Thoracic aorta (tissue), 2 donors: ENCODE measurements around the gene LAGE3. TPM values are rescaled to one million over a fixed set of nuclear protein-coding genes. Genes with fewer than 3 reads are reported as not detected.

Experiments
- ATAC-seq: fragments of 150-250 bp; one replicate; pipeline ENCODE4 v1.8.0; 2017; ENCODE audit warnings: low read depth; ENCODE audit not compliant: insufficient number of reproducible peaks, low FRiP score
- DNase-seq: peaks from one replicate; pipeline ENCODE4 v3.0.0-alpha.2; 2020; ENCODE audit warnings: low spot score
- H3K27ac ChIP-seq, 2 donors: fragments of 200-600 bp; sonication (generic); 1 replicate in 1 of 2; 2 replicates in 1 of 2; pipeline ENCODE4 v1.5.1; 2016; ENCODE audit warnings: mild to moderate bottlenecking in 2 of 2, moderate library complexity in 2 of 2
- H3K27me3 ChIP-seq: fragments of 200-600 bp; sonication (generic); replicated peaks from 2 replicates; pipeline ENCODE4 v1.6.0; 2016; ENCODE audit warnings: mild to moderate bottlenecking; ENCODE audit not compliant: insufficient read depth
- H3K36me3 ChIP-seq: fragments of 200-600 bp; sonication (generic); one replicate; pipeline ENCODE4 v1.5.1; 2016
- H3K4me1 ChIP-seq, 2 donors: fragments of 200-600 bp; sonication (generic); 1 replicate in 1 of 2; 2 replicates in 1 of 2; pipeline versions ENCODE4 v1.5.1 to v1.6.0; 2016; ENCODE audit warnings: low read depth in 2 of 2, mild to moderate bottlenecking in 1 of 2; ENCODE audit not compliant: control insufficient read depth in 1 of 2
- H3K4me3 ChIP-seq: fragments of 200-600 bp; sonication (generic); 2 replicates; pipeline ENCODE4 v1.5.1; 2016; ENCODE audit warnings: mild to moderate bottlenecking
- H3K9me3 ChIP-seq: fragments of 200-600 bp; sonication (generic); 2 replicates; pipeline ENCODE4 v1.5.1; 2016
- total RNA-seq, 2 donors: library from RNA; depleted of rRNA; stranded (reverse); fragments of >200 nt; gene quantifications; one replicate each; pipeline versions ENCODE4 v1.1.0 to v1.2.3, GENCODE V29; 2016
- TF ChIP-seq, protein P1 (sequence below): fragments of 200-600 bp; sonication (generic); IDR thresholded peaks from one replicate; pipeline ENCODE4 v1.5.1; 2019; ENCODE audit warnings: antibody characterized with exemption

LAGE3 gene
- total RNA-seq, 2 donors from 2014 or later = 2.1 to 8.9 TPM

DNA sequence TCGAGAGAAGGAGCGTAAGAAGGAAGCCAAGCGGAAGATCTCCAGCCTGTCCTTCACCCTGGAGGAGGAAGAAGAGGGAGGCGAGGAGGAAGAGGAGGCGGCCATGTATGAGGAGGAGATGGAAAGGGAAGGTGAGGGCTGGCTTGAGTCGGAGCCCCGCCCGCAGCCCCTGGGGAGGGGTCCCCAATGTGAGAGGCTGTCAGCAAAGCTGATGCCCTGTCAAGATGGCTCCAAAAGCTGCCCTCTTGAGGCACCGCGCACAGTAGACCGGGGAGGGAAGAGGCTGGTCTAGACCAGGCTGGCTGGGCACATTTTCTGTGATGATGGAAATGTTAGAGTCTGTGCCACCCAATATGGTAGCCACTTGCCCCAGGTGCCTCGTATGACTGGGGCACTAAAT lies 32.7 kb downstream of the LAGE3 start:
- DNase-seq (no peak), ATAC-seq (no peak)
- Histone ChIP-seq H3K36me3 (peaks cover 18% of the 10 kb centered on the region), H3K27me3 (no peaks in the 10 kb centered on the region), H3K4me1 (peaks cover 6 to 22% of the 10 kb centered on the region in 2 donors), H3K4me3 (no peak overlapping the region), H3K27ac (no peak overlapping the region), H3K9me3 (no peaks in the 10 kb centered on the region)
- TF ChIP-seq, protein P1, sequence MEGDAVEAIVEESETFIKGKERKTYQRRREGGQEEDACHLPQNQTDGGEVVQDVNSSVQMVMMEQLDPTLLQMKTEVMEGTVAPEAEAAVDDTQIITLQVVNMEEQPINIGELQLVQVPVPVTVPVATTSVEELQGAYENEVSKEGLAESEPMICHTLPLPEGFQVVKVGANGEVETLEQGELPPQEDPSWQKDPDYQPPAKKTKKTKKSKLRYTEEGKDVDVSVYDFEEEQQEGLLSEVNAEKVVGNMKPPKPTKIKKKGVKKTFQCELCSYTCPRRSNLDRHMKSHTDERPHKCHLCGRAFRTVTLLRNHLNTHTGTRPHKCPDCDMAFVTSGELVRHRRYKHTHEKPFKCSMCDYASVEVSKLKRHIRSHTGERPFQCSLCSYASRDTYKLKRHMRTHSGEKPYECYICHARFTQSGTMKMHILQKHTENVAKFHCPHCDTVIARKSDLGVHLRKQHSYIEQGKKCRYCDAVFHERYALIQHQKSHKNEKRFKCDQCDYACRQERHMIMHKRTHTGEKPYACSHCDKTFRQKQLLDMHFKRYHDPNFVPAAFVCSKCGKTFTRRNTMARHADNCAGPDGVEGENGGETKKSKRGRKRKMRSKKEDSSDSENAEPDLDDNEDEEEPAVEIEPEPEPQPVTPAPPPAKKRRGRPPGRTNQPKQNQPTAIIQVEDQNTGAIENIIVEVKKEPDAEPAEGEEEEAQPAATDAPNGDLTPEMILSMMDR = no peak

DNA sequence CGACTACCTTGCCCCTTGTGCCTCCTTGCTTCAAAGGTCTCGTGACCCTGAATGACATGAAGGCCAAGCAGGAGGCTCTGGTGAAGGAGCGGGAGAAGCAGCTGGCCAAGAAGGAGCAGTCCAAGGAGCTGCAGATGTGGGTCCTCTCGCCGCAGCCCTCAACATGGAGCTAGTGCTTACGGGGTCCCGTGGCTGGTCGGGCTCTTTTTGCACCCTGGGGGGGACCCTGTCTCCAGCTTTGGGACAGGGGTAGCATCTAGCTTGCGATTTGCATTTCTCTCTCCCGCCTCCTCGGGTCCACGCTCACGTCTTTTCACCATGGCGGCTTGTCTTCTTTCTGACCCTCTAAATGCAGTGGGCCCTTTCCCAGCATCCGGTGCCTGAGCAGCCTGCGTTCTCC lies 33.3 kb downstream of the LAGE3 start:
- ATAC-seq (no peak), DNase-seq (no peak)
- Histone ChIP-seq H3K9me3 (no peaks in the 10 kb centered on the region), H3K4me3 (no peak overlapping the region), H3K36me3 (peaks cover 18% of the 10 kb centered on the region), H3K27me3 (no peaks in the 10 kb centered on the region), H3K4me1 (peaks cover 6 to 22% of the 10 kb centered on the region in 2 donors), H3K27ac (no peak overlapping the region)
- TF ChIP-seq, protein P1 = no peak

DNA sequence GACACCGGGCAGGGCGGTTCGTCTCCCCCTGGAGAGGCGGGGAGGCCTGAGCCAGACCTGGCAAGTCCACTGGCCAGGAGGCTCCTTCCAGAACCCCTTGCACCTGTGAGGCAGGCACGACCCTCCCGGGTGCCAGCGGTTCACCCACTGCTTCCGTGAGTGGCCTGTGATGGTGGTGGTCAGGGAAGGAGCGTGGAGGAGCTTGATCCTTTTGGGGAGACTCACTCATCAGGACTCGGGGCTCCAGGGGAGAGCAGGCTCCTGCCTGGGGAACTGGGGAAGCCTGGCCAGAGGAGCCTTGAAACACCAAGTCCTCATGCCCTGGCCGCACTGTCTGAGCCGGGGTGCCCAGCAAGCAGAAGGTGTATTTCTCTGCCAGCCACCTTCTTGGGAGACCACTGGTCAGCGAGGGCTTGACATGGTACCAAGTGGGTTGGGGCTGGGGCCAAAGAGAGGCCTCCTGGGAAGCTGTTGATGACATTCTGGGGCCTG lies 34.3 kb downstream of the LAGE3 start:
- peak overlapping the region; percentile 78 for H3K4me3 ChIP-seq
- H3K4me1 ChIP-seq = peaks cover 6 to 22% of the 10 kb centered on the region in 2 donors
- no peak for ATAC-seq
- DNase-seq = no peak
- no peaks in the 10 kb centered on the region for H3K9me3 ChIP-seq
- H3K27ac ChIP-seq = peak overlapping the region; percentile 38 to 71
- TF ChIP-seq, protein P1 = no peak
- H3K27me3 ChIP-seq = no peaks in the 10 kb centered on the region
- peaks cover 10% of the 10 kb centered on the region for H3K36me3 ChIP-seq

DNA sequence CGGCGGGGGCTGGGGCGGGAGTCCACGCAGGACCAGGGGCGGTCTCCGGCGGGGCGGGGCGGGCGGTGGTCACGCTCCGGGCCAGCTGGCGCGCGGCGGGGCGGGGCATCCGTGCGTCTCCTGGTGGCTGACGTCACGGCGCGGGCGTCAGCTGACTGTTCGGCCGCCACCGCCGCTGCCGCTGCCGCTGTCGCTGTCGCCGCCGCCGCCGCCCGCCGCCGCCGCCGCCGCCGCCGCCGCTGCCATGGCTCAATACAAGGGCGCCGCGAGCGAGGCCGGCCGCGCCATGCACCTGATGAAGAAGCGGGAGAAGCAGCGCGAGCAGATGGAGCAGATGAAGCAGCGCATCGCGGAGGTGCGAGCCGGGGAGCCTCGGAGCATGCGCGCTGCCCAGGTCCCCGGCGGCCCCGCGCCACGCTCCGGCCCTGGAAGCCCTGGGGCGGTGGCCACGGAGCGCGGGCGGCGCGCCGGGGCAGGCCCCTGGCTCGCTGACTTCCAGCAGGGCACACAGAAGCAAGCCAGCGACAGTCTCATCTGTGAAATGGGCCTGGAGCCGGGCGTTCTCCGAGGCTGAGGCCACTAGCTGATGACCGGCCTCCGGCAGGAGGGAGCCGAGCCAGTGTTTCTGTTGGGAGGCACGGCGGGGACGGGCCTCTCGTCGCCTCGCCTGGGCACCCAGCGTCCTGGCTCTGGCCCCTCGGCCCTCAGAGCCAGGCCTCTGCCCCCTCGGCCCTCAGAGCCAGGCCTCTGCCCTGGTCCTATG lies 34.9 kb downstream of the LAGE3 start, which contains the start of gene FAM50A:
FAM50A (plus strand) TSS at position 150 of the 763 bp plus-strand sequence; CDS start at position 245, 95 bp downstream.
- no peak for ATAC-seq
- H3K27ac ChIP-seq = peak within 1 kb of the TSS; percentile 66 to 77
- no peak for DNase-seq
- peak within 1 kb of the TSS; percentile 78 for H3K4me3 ChIP-seq
- no peaks in the 10 kb centered on the region for H3K9me3 ChIP-seq
- H3K4me1 ChIP-seq = peaks cover 6 to 23% of the 10 kb centered on the region in 2 donors
- TF ChIP-seq, protein P1 = no peak
- peaks cover 8% of the 10 kb centered on the region for H3K36me3 ChIP-seq
- H3K27me3 ChIP-seq = no peaks in the 10 kb centered on the region

DNA sequence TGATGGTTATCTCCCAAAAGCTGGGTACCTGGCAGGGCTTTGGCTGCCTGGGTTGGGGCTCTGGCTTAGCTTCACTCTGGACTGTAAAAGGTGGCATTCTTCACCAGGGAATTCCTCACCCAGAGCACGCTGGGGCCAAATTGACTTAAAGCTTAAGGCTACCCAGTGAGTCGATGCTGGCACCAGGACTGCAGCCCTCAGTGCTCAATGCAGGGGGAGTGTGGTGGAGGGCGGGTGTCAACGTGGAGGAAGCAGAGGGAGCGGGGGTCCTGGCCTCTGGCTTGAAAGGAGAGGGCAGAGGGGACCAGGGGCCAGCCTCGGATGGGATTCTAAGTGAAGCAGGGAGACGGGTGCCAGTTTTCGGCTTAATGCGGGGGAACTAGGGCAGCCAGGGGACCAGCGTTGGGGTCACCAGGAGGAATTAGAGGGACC lies 35.6 kb downstream of the LAGE3 start:
- no peak for ATAC-seq
- Histone ChIP-seq H3K36me3 (peaks cover 3% of the 10 kb centered on the region), H3K4me1 (peaks cover 6 to 30% of the 10 kb centered on the region in 2 donors)

More for the DNA sequence above, 35.6 kb downstream of the LAGE3 start:
- H3K4me3 ChIP-seq = peak overlapping the region; percentile 70
- TF ChIP-seq, protein P1 = no peak
- H3K27ac ChIP-seq = peak overlapping the region; percentile 66 to 77
- no peaks in the 10 kb centered on the region for H3K27me3 ChIP-seq
- H3K9me3 ChIP-seq = no peaks in the 10 kb centered on the region
- DNase-seq = no peak
